GM19099 (cell line): ENCODE measurements around the gene SOCS6.

Experiments
- POLR2A ChIP-seq: IDR thresholded peaks from 3 replicates; pipeline ENCODE4 v1.6.1; 2011; ENCODE audit warnings: low read depth; ENCODE audit not compliant: insufficient read length; ENCODE audit errors: extremely low read depth

SOCS6 gene

GRCh38 chr18:70301667-70302066, 12.8 kb downstream of the SOCS6 start:
- TF ChIP-seq POLR2A, result no peak

GRCh38 chr18:70308555-70309294, 19.9 kb downstream of the SOCS6 start:
- TF ChIP-seq POLR2A, result no peak

GRCh38 chr18:70310560-70311320, 21.9 kb downstream of the SOCS6 start:
- no peak for TF ChIP-seq POLR2A

- no peak for TF ChIP-seq POLR2A
Measured at GRCh38 chr18:70311726-70312125, 22.9 kb downstream of the SOCS6 start.

- TF ChIP-seq POLR2A, result no peak
Measured at GRCh38 chr18:70313640-70314039, 24.8 kb downstream of the SOCS6 start.

GRCh38 chr18:70314151-70314782, 25.4 kb downstream of the SOCS6 start:
- TF ChIP-seq POLR2A, result no peak

GRCh38 chr18:70319187-70319586, 30.3 kb downstream of the SOCS6 start:
- TF ChIP-seq POLR2A, result no peak

GRCh38 chr18:70321616-70322015, 32.8 kb downstream of the SOCS6 start:
- no peak for TF ChIP-seq POLR2A

- TF ChIP-seq POLR2A, result no peak
Measured at GRCh38 chr18:70322385-70322784, 33.5 kb downstream of the SOCS6 start.

GRCh38 chr18:70322928-70323327, 34.1 kb downstream of the SOCS6 start:
- TF ChIP-seq POLR2A, result no peak

- no peak for TF ChIP-seq POLR2A
Measured at GRCh38 chr18:70324897-70325296, 36.1 kb downstream of the SOCS6 start.

- TF ChIP-seq POLR2A, result no peak
Measured at GRCh38 chr18:70326255-70326654, 37.4 kb downstream of the SOCS6 start.

- no peak for TF ChIP-seq POLR2A
Measured at GRCh38 chr18:70328169-70328568, 39.3 kb downstream of the SOCS6 start.

GRCh38 chr18:70329071-70329470, 40.2 kb downstream of the SOCS6 start:
- no peak for TF ChIP-seq POLR2A

- no peak for TF ChIP-seq POLR2A
Measured at GRCh38 chr18:70330887-70331286, 42.0 kb downstream of the SOCS6 start.
